GM21576 (cell line): ENCODE results near the gene ADAMTS14.
"Not testable (repeated sequence)": the region's sequence is repeated elsewhere in the genome, so short reads cannot be mapped to it uniquely, and the experiment has no call there.

Source experiments
- ATAC-seq: cut with Tn5 transposase; IDR thresholded peaks from one replicate; pipeline ENCODE4 v1.9.1; 2021; ENCODE audit warnings: mild to moderate bottlenecking, moderate library complexity; ENCODE audit not compliant: unreplicated experiment

Gene ADAMTS14

GRCh38 chr10:70768026-70768685 is 95.8 kb downstream of the ADAMTS14 start:
- ATAC-seq, result not testable (repeated sequence)

- ATAC-seq, result no peak
Observed at GRCh38 chr10:70769121-70769520, 96.8 kb downstream of the ADAMTS14 start.

DNA sequence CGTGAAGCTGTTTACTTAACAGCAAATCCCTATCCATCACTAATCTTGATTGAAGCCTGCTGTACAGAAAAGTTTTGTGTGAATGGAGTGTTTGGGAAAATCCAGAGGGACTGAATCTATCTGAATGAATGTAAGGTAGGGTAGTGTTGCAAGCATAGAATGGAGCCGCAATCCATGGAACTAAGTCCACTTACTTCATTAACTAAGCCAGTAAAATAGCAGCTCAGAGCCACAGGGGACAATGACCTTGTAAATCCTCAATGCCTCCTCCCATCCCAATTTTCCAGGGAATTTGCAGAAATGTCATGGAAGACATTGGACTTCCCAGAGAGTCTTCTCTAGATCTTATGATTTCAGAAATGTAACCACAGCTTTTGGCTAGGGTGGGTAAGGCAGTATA is 97.7 kb downstream of the ADAMTS14 start:
- no peak for ATAC-seq

GRCh38 chr10:70770516-70770915 is 98.2 kb downstream of the ADAMTS14 start:
- not testable (repeated sequence) for ATAC-seq

- no peak for ATAC-seq
Observed at GRCh38 chr10:70771311-70772194, 99.2 kb downstream of the ADAMTS14 start.

- no peak for ATAC-seq
Observed at GRCh38 chr10:70772627-70773026, 100.3 kb downstream of the ADAMTS14 start.

DNA sequence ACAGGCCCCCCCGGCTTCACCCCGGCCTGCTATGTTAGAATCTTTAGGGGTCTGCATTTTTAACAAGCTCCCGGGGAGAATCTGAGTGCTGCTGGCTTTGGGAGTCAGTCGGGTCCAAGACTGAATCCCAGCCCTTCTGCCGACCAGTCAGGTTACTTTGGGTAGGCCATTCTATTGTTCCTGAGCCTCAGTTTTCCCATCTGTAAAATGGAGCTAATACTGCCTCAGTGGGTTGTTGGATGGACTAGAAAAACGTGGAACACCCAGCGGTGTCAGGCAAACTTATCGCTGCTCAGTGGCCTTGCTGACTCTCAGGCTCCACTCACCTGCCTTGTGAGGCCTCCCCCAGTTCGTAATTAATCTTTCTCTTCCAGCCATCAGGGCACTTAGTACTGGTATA is 101.2 kb downstream of the ADAMTS14 start:
- no peak for ATAC-seq

DNA sequence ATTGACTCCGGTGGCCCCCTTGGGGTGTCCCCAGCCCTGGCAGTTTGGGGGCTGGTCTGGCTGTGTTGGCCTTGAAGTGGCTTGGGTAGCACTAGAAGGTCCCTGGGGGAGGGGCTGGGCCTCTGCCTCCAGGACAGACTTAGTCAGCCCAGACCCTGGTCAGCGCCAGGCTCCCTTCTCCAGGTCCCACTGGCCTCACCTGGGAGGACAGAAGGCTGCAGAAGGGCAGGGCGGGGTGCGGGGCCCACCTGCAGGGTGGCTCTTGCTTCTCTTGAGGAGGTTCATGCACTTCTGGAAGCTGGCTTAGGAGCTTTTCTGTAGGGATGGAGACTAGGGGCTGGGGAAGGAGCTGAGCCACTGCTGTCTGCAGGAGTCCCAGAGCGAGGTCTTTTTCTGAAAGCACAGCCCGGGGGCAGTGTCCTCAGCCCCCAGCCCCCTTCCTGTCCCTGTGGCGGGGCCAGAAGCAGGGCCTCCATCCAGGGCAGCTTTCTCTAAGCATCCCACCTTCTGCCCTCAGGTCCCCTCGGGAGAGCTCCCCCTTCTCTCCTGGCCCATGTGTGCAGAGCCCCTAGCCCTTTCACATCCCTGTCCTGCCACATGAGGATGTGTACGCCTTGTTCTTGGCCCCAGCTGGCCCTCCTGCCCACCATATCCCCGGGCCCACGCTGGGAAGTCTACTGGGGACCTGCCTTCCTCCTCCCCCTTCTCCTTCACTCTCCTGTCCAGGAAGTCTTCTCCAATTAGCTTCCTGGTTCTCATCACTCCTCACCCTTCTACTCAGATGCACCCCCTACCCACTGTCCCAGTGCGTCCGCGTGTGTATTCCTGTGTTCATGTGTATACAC is 101.9 kb downstream of the ADAMTS14 start:
- no peak for ATAC-seq

- no peak for ATAC-seq
Observed at GRCh38 chr10:70774810-70775678, 102.7 kb downstream of the ADAMTS14 start.

- no peak for ATAC-seq
Observed at GRCh38 chr10:70775679-70776454, 103.6 kb downstream of the ADAMTS14 start.

GRCh38 chr10:70776455-70777005 is 104.2 kb downstream of the ADAMTS14 start:
- ATAC-seq, result no peak

GRCh38 chr10:70777063-70777875 is 105.0 kb downstream of the ADAMTS14 start:
- ATAC-seq, result no peak

DNA sequence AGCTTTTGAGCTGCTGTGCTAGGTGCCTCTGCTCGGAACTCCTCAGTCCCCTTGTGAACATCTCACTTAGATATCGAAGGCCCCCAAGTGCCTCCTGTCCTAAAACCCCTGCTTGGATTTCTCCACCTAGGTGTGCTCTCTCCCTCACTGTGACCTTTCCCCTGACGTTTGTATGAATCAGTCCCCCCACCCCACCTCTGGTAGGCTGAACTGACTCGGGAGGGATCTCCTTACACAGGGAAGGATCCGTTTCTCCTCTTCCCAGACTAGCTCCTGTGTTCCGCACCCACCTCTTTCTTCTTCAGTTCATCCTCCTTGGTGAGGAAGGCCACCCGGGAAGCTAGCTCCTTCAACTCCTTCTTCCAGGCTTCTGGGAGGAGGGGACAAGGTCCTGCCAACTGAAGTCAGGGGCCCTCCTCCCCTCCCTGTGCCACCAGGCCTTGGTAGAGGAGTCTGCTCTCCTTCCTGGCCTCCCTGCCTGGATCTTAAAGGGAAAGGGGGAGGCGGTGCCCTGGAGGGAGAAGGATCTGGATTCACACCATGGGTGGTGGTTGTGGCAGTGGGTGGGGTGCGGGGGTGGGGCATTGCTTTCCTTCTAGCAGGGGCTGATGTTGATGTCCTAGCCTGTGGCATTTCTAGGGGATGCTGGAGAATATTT is 106.1 kb downstream of the ADAMTS14 start:
- ATAC-seq, result no peak

DNA sequence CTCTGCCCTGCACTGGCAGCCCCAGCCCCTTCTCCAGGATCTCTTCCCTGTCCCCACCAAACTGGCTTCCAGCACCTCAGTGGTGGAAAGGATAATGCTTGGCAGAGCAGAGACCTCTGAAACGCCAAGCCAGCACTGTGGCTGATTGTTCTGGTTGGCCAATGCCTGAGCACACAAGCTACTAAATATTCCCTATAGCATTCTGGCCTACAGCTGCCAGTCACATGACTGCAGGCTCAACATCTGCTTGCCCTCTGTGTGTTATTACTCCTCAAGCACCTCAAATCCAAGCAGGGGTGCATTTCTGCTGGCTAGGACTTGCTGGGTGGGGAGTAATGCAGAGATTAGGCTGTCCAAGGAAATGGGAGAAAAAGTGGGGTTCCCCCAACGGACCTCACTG is 106.8 kb downstream of the ADAMTS14 start:
- no peak for ATAC-seq

DNA sequence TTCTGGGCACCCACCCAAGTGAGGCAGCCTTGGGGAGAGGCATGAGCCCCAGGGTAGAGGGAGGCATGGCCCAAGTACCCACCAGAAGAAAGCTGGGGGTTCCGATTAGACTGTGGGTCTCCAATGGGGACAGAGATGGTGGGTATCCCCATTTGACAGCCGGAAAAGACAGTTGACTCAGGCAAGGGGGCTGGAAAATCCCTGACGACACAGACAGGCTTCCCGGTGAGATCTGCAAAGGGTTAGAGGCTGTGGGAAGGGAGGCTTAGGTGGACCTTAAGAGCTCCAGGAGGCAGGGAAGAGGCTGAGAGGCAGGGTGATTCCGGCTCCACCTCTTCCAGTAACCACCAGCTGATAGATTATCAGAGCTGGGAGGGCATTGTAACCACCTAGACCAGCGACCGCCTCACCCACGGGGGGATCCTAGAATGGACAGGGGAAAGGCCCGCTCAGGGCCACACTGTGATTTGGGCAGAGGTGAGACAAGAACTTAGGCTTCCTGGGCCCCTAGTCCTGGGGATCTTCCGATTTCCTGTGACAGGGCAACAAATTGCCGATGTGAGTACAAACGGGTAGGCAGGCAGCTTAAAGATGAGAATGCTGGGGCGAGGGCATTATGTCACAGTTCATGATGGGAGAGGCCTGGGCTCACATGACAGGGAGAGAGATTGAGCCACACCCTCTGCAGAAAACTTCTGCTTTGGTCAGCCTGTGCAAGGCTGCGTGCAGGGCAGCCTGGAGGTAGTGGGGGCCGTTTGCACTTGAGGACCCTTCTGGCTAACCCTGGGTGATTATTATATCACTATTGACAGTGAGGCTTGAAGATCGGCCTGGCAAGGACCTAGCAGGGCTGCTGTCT is 107.4 kb downstream of the ADAMTS14 start:
- no peak for ATAC-seq

DNA sequence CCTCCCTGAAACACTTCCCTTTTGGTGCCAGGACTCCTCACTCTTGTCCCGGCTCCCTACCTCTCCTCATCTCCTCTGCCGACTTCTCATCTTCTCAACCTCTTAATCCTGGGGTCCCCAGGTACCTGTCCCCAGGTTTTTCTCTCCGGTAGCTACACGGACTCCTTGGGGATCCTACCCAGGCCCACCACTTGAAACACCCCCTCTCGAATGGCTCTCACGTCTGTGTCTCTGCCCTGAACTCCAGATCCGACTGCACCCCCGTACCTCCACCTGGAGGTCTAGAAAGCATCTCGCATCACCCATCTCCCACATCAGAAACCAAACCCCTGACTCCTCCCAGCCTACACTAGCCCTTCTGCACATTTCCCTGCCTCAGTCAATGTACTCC is 108.1 kb downstream of the ADAMTS14 start:
- no peak for ATAC-seq

DNA sequence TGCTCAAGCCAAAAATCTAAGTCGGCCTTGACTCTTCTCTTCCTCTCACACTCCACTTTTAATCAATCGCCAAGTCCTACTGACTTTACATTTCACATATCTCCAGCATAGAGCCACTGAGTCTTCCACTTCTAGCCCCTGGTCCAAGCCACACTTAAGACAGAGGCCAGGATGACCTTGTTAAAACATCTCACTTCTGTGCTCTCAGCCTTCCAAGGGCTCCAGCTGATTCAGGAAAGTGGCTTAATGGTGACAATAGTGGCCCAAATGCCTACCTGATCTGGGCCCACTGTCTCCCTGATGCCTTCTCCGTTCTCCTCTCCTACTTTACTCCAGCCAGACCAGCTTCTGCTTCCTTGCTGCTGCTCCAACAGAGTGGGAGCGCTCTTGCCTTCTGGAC is 108.5 kb downstream of the ADAMTS14 start:
- no peak for ATAC-seq
